HUES48 (cell line): Measurements from ENCODE around the gene ALG5.

ENCODE experiments used
- H3K27ac ChIP-seq: one replicate; pipeline ENCODE4 v1.7.0; 2013; ENCODE audit warnings: low read depth, low read length, inconsistent platforms
- H3K27me3 ChIP-seq: 2 replicates; pipeline ENCODE4 v1.6.1; 2013; ENCODE audit warnings: mild to moderate bottlenecking, low read length; ENCODE audit not compliant: control insufficient read depth, insufficient read depth
- H3K36me3 ChIP-seq: 2 replicates; pipeline ENCODE4 v1.6.1; 2013; ENCODE audit warnings: low read length; ENCODE audit not compliant: control insufficient read depth, insufficient read depth
- H3K4me1 ChIP-seq: 2 replicates; pipeline ENCODE4 v1.6.1; 2013; ENCODE audit warnings: mild to moderate bottlenecking, low read length; ENCODE audit not compliant: control insufficient read depth, insufficient read depth
- H3K4me3 ChIP-seq: 2 replicates; pipeline ENCODE4 v1.5.1; 2013; ENCODE audit warnings: mild to moderate bottlenecking, low read depth, low read length
- H3K9ac ChIP-seq: 2 replicates; pipeline ENCODE4 v1.6.1; 2013; ENCODE audit warnings: mild to moderate bottlenecking, low read depth, low read length, moderate library complexity
- H3K9me3 ChIP-seq: 2 replicates; pipeline ENCODE4 v1.6.1; 2013; ENCODE audit warnings: low read length; ENCODE audit not compliant: control insufficient read depth, insufficient read depth

ALG5 gene

DNA sequence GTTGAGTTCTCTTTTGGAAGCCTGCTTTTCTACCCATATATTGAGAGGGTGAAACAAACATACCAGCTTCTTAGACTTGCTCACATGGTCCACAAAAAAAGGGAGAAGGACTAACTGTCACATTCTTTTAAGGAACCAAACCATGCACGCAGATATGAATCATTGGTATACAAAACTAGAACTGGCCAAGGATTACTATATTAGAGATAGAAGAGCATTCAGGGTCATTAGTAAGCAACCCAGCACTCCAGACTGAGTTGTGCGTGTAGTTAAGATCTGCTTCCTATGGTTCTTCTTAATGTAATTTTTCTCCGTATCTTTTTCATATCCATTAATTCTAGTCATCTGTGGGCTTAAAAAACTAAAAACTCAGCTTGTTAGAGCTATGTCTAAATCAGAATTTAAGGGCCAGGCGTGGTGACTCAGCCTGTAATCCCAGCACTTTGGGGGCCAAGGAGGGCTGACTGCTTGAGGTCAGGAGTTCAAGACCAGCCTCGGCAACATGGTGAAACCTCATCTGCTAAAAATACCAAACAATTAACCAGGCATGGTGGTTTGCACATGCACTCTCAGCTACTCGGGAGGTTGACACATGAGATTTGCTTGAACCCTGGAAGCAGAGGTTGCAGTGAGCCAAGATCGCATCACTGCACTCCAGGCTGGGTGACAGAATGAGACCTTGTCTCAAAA is 19.6 kb downstream of the ALG5 start:
- no peaks in the 10 kb centered on the region for H3K4me1 ChIP-seq
- no peak overlapping the region for H3K27ac ChIP-seq
- H3K9ac ChIP-seq, result no peak overlapping the region
- H3K9me3 ChIP-seq, result peaks cover 9% of the 10 kb centered on the region; the same call in 1 of the 2 replicates
- no peaks in the 10 kb centered on the region for H3K27me3 ChIP-seq
- H3K36me3 ChIP-seq, result peaks cover 39% of the 10 kb centered on the region
- no peak overlapping the region for H3K4me3 ChIP-seq

DNA sequence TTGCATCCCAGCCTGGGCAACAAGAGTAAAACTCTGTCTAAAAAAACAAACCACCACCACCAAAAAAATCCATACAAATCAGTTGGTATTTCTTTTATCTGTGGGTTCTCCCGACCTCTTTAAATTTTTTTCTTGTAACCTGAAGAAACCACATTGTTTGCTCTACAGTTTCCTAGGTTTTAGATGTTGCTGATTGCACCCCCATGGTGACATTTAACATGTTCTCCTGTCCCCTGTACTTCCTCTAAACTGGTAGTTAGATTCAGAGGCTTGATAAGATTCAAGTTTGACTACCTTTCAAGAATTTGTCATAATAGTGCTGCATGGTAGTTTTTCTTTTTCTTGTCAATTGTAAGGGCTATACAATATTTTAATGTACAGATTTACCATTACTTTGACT is 24.0 kb downstream of the ALG5 start:
- no peak overlapping the region for H3K9ac ChIP-seq
- H3K4me3 ChIP-seq, result no peak overlapping the region
- no peaks in the 10 kb centered on the region for H3K27me3 ChIP-seq
- no peaks in the 10 kb centered on the region for H3K4me1 ChIP-seq
- H3K27ac ChIP-seq, result no peak overlapping the region
- H3K9me3 ChIP-seq, result peaks cover 9% of the 10 kb centered on the region; the same call in 1 of the 2 replicates
- peaks cover 30% of the 10 kb centered on the region for H3K36me3 ChIP-seq

DNA sequence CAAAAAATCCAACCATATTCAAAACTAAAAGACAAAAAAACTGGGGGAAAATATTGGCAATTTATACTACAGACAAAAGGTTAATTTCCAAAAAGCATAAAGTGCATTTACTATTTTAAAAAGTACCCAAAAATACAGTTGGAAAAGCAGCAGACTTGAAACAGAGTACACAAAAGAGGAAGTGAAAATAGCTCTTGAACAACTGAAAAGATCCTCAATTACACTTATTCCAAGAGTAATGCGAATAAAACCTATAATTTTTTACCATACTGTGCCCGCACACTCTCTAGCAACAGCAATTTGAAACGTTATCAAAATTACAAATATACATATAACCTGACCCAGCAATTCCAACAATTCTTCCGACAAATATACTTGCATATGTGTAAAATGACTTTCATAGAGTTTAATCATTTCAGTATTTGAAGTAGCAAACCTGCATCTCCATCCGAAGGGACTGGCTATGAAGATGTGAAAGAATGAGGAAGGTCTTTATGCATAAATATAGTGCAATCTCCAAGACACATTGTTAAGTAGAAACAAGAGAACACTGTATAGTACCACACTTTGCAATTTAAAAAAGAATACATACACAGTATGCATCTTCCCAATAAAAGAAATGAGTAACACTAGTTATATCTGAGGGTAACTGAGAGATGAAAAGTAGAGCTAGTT is 25.4 kb downstream of the ALG5 start:
- Histone ChIP-seq H3K27me3 (no peaks in the 10 kb centered on the region), H3K27ac (no peak overlapping the region), H3K9ac (no peak overlapping the region), H3K9me3 (peaks cover 9% of the 10 kb centered on the region; the same call in 1 of the 2 replicates), H3K4me1 (no peaks in the 10 kb centered on the region), H3K36me3 (peaks cover 39% of the 10 kb centered on the region), H3K4me3 (no peak overlapping the region)

GRCh38 chr13:36973009-36973408 is 26.1 kb downstream of the ALG5 start:
- Histone ChIP-seq H3K27ac (no peak overlapping the region), H3K4me1 (no peaks in the 10 kb centered on the region), H3K9ac (no peak overlapping the region), H3K36me3 (peaks cover 40% of the 10 kb centered on the region), H3K4me3 (no peak overlapping the region), H3K27me3 (no peaks in the 10 kb centered on the region), H3K9me3 (peaks cover 9% of the 10 kb centered on the region; the same call in 1 of the 2 replicates)

DNA sequence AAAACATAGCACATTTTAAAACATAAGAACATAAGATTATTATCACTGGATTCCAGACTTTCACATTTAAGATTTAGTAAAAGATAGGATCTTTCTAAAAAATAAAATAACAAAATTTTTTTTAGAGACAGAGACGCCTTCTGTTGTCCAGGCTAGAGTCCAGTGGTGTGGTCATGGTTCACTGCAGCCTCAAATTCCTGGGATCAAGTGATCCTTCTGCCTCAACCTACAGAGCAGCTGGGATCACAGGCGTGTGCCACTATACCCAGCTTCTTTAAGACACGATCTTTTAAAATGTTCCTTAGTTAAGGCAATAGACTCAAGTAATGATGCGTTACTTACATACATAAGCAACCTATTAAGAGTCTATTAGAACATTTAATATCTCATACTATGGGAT is 32.7 kb downstream of the ALG5 start:
- Histone ChIP-seq H3K4me1 (no peaks in the 10 kb centered on the region), H3K27ac (no peak overlapping the region), H3K9me3 (no peaks in the 10 kb centered on the region), H3K4me3 (no peak overlapping the region), H3K36me3 (peaks cover 64% of the 10 kb centered on the region), H3K9ac (no peak overlapping the region), H3K27me3 (no peaks in the 10 kb centered on the region)

- Histone ChIP-seq H3K9ac (no peak overlapping the region), H3K36me3 (peaks cover 65% of the 10 kb centered on the region), H3K4me1 (no peaks in the 10 kb centered on the region), H3K27me3 (no peaks in the 10 kb centered on the region), H3K4me3 (no peak overlapping the region), H3K27ac (no peak overlapping the region), H3K9me3 (no peaks in the 10 kb centered on the region)
These were observed 33.4 kb downstream of the ALG5 start for GRCh38 chr13:36965767-36966166.

DNA sequence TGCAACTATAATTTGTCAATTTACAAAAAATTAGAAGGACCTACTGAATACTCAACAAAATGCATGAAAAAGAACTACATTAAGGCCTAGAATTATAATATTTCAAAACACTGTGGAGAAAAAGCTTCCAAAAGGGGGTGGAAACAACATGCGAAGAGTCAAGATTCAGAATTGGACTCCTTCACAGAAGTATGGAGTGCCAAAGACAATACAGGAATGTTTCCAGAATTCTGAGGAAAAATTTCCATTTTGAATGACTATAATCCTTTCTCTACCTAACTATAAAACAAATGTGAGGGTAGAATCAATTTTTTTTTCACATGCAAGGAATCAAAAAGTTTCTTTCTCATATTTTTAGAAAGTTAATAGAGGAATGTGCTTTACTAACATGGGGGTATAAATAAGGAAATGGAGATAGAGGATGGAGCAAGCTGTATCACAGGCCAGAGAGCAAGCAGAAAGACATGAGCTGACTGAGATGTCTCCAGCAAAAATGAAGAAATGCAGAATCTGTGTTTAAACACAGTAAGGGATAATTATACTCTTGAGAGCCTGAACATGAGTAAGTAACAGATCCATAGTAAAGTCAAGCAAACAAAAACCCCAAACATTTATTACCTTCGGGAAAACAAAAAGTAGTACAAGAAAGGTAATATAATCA is 39.6 kb downstream of the ALG5 start:
- H3K27me3 ChIP-seq, result no peaks in the 10 kb centered on the region
- no peak overlapping the region for H3K9ac ChIP-seq
- H3K4me3 ChIP-seq, result no peak overlapping the region
- peaks cover 41% of the 10 kb centered on the region for H3K36me3 ChIP-seq
- no peaks in the 10 kb centered on the region for H3K9me3 ChIP-seq
- peaks cover 5% of the 10 kb centered on the region; the same call in 1 of the 2 replicates for H3K4me1 ChIP-seq
- no peak overlapping the region for H3K27ac ChIP-seq

GRCh38 chr13:36954542-36954941 is 44.6 kb downstream of the ALG5 start:
- H3K36me3 ChIP-seq, result peaks cover 33% of the 10 kb centered on the region

GRCh38 chr13:36950920-36951319 is 48.2 kb downstream of the ALG5 start:
- H3K4me3 ChIP-seq, result no peak overlapping the region
- peaks cover 36% of the 10 kb centered on the region for H3K36me3 ChIP-seq
- H3K9me3 ChIP-seq, result no peaks in the 10 kb centered on the region
- H3K27ac ChIP-seq, result no peak overlapping the region
- no peaks in the 10 kb centered on the region for H3K27me3 ChIP-seq
- H3K4me1 ChIP-seq, result peaks cover 5% of the 10 kb centered on the region; the same call in 1 of the 2 replicates
- no peak overlapping the region for H3K9ac ChIP-seq

More at GRCh38 chr13:36954542-36954941, 44.6 kb downstream of the ALG5 start:
- no peak overlapping the region for H3K27ac ChIP-seq
- H3K4me3 ChIP-seq, result no peak overlapping the region
- H3K27me3 ChIP-seq, result no peaks in the 10 kb centered on the region
- H3K9ac ChIP-seq, result no peak overlapping the region
- H3K4me1 ChIP-seq, result peaks cover 5% of the 10 kb centered on the region; the same call in 1 of the 2 replicates
- H3K9me3 ChIP-seq, result no peaks in the 10 kb centered on the region

DNA sequence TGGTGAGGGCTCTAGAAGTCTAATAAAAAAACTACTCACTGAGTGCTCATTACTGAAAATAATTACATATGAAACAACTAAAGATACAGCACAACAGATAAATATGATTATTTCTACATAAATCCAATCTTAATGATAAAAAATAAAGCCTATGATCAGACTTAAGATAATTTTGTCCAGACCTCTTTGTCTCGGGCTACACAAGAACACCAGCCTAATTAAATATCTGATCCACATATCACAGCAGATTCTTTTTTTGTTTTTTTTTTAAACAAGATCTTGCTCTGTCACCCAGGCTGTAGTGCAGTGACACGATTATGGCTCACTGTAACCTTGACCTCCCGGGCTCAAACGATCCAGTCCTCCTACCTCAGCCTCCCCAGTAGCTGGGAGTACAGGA is 48.8 kb downstream of the ALG5 start:
- Histone ChIP-seq H3K27me3 (no peaks in the 10 kb centered on the region), H3K9me3 (no peaks in the 10 kb centered on the region), H3K4me1 (peaks cover 5% of the 10 kb centered on the region; the same call in 1 of the 2 replicates), H3K9ac (no peak overlapping the region), H3K27ac (no peak overlapping the region), H3K36me3 (peaks cover 36% of the 10 kb centered on the region), H3K4me3 (no peak overlapping the region)

- Histone ChIP-seq H3K4me3 (no peak overlapping the region), H3K9me3 (no peaks in the 10 kb centered on the region), H3K27ac (no peak overlapping the region), H3K9ac (no peak overlapping the region), H3K4me1 (no peaks in the 10 kb centered on the region), H3K27me3 (no peaks in the 10 kb centered on the region), H3K36me3 (peaks cover 8% of the 10 kb centered on the region)
These were observed 54.1 kb downstream of the ALG5 start for GRCh38 chr13:36945078-36945477.
